ENCODE measurements around the gene TGFBR3. TPM values are rescaled to one million over a fixed set of nuclear protein-coding genes. Genes with fewer than 3 reads are reported as not detected.
"Not testable (repeated sequence)": the region's sequence is repeated elsewhere in the genome, so short reads cannot be mapped to it uniquely, and the experiment has no call there.

Gene TGFBR3
- total RNA-seq, 4 donors from 2014 or later, result 116 to 306 (median 171) TPM

GRCh38 chr1:91843843-91844242, 42.1 kb downstream of the TGFBR3 start:
- 85 to 94% methylated on average over 3 of the region's 3 CpGs for WGBS, 2 donors
- peaks cover 3 to 42% (median 18%) of the 10 kb centered on the region in 4 donors for H3K4me1 ChIP-seq
- H3K27me3 ChIP-seq, result no peaks in the 10 kb centered on the region
- DNase-seq (ENCODE audit: low spot score in 2 of 2), result no peak
- H3K9me3 ChIP-seq, result peaks cover 0 to 8% (median 0%) of the 10 kb centered on the region in 4 donors
- H3K36me3 ChIP-seq, result no peaks in the 10 kb centered on the region
- no peak overlapping the region for H3K4me3 ChIP-seq
- TF ChIP-seq POLR2A (IDR thresholded peaks at IDR 0.05) (no peak), EP300 (IDR thresholded peaks at IDR 0.05) (no peak), CTCF (IDR thresholded peaks at IDR 0.05) (no peak)
- peak overlapping the region in 3 of 4 donors; percentile 73 to 92 (median 77) for H3K27ac ChIP-seq

GRCh38 chr1:91842563-91842962, 43.4 kb downstream of the TGFBR3 start:
- no peaks in the 10 kb centered on the region for H3K27me3 ChIP-seq
- peaks cover 0 to 8% (median 0%) of the 10 kb centered on the region in 4 donors for H3K9me3 ChIP-seq
- H3K4me1 ChIP-seq, result peaks cover 3 to 32% (median 18%) of the 10 kb centered on the region in 4 donors
- no peaks in the 10 kb centered on the region for H3K36me3 ChIP-seq
- no peak overlapping the region for H3K4me3 ChIP-seq
- TF ChIP-seq POLR2A (IDR thresholded peaks at IDR 0.05) (no peak), CTCF (IDR thresholded peaks at IDR 0.05) (no peak), EP300 (IDR thresholded peaks at IDR 0.05) (no peak)
- DNase-seq (ENCODE audit: low spot score in 2 of 2), result no peak
- H3K27ac ChIP-seq, result peak overlapping the region in 2 of 4 donors; percentile 41 to 92

- TF ChIP-seq EP300 (IDR thresholded peaks at IDR 0.05) (no peak), CTCF (IDR thresholded peaks at IDR 0.05) (no peak), POLR2A (IDR thresholded peaks at IDR 0.05) (no peak)
- Histone ChIP-seq H3K9me3 (peaks cover 0 to 8% (median 0%) of the 10 kb centered on the region in 4 donors), H3K4me1 (peaks cover 3 to 27% (median 16%) of the 10 kb centered on the region in 4 donors), H3K27ac (peak overlapping the region in 2 of 4 donors; percentile 41 to 92), H3K36me3 (no peaks in the 10 kb centered on the region), H3K27me3 (no peaks in the 10 kb centered on the region), H3K4me3 (no peak overlapping the region)
- WGBS, 2 donors, result 73 to 80% methylated on average over 3 of the region's 3 CpGs
- DNase-seq (ENCODE audit: low spot score in 2 of 2), result no peak
Measured at GRCh38 chr1:91842056-91842455, 43.9 kb downstream of the TGFBR3 start.

- H3K27ac ChIP-seq, result peak overlapping the region in 1 of 4 donors; percentile 42
- DNase-seq (ENCODE audit: low spot score in 2 of 2); H3K9me3 ChIP-seq; H3K4me1 ChIP-seq; H3K36me3 ChIP-seq; H3K4me3 ChIP-seq; H3K27me3 ChIP-seq: not testable (repeated sequence)
Measured at GRCh38 chr1:91840276-91840675, 45.7 kb downstream of the TGFBR3 start.

- DNase-seq (ENCODE audit: low spot score in 2 of 2), result no peak
- no peaks in the 10 kb centered on the region for H3K27me3 ChIP-seq
- H3K36me3 ChIP-seq, result no peaks in the 10 kb centered on the region
- H3K27ac ChIP-seq, result no peak overlapping the region
- no peak for TF ChIP-seq POLR2A (IDR thresholded peaks at IDR 0.05)
- no peak for TF ChIP-seq CTCF (IDR thresholded peaks at IDR 0.05)
- no peak for TF ChIP-seq EP300 (IDR thresholded peaks at IDR 0.05)
- WGBS, 2 donors, result 73% methylated on average over 8 of the region's 8 CpGs
- no peaks in the 10 kb centered on the region for H3K9me3 ChIP-seq
- H3K4me3 ChIP-seq, result no peak overlapping the region
- peaks cover 0 to 26% (median 4%) of the 10 kb centered on the region in 4 donors for H3K4me1 ChIP-seq
Measured at GRCh38 chr1:91836331-91837040, 49.5 kb downstream of the TGFBR3 start.
